OCI-LY1 (cell line): ENCODE data around the gene NSD2.

Experiments used
- EZH2 ChIP-seq: fragments of 200-600 bp; sonication (generic), shearing (Covaris generic); IDR thresholded peaks from 2 replicates; pipeline ENCODE4 v1.8.0; 2017; ENCODE audit warnings: borderline replicate concordance, mixed run types, mild to moderate bottlenecking, antibody characterized with exemption, low read length, moderate library complexity, mixed read lengths
- TF ChIP-seq, protein P1 (sequence below): fragments of 200-600 bp; sonication (generic), shearing (Covaris generic); IDR thresholded peaks from 2 replicates; pipeline ENCODE4 v1.5.1; 2017; ENCODE audit warnings: mild to moderate bottlenecking, antibody characterized with exemption, low read length, moderate library complexity, mixed read lengths

DNA sequence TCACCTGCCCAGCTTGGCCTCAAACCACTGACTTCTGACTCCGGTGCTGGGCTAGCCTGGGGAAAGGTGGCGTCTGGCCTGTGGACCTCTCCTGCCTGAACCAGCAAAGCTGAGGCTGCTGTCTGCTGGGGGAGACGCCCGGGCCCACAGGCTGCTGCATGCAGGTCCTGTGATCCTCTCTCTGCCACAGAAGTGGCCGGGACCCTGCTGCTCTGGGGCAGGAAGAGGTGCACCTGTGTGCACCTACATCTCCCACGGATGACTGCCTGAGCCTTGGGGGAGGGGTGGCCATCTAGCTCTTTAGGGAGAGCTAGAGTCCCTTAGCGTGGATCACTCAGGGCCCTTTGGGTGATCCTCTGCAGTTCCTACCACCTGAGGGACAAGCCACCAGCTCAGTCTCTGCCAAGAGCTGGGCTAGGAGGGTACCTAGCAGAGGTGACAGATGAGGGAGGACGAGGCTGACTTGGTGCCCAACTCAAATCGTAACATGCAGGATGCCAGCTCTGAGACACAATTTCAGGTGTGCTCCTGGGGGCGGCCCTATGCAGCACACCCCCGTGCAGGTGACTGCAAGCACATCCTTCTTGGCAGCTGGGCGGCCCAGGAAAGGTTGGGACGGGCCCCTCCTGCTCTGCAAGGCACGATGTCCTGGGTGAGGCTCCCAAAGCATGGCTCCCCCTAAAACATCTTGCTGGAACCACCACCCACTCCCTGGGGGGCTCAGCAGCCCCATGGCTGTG, 37.7 kb upstream of the NSD2 start:
- TF ChIP-seq, protein P1, sequence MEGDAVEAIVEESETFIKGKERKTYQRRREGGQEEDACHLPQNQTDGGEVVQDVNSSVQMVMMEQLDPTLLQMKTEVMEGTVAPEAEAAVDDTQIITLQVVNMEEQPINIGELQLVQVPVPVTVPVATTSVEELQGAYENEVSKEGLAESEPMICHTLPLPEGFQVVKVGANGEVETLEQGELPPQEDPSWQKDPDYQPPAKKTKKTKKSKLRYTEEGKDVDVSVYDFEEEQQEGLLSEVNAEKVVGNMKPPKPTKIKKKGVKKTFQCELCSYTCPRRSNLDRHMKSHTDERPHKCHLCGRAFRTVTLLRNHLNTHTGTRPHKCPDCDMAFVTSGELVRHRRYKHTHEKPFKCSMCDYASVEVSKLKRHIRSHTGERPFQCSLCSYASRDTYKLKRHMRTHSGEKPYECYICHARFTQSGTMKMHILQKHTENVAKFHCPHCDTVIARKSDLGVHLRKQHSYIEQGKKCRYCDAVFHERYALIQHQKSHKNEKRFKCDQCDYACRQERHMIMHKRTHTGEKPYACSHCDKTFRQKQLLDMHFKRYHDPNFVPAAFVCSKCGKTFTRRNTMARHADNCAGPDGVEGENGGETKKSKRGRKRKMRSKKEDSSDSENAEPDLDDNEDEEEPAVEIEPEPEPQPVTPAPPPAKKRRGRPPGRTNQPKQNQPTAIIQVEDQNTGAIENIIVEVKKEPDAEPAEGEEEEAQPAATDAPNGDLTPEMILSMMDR, result no peak
- TF ChIP-seq EZH2, result no peak
